ENCODE results near the gene PAMR1.

Gene PAMR1

DNA sequence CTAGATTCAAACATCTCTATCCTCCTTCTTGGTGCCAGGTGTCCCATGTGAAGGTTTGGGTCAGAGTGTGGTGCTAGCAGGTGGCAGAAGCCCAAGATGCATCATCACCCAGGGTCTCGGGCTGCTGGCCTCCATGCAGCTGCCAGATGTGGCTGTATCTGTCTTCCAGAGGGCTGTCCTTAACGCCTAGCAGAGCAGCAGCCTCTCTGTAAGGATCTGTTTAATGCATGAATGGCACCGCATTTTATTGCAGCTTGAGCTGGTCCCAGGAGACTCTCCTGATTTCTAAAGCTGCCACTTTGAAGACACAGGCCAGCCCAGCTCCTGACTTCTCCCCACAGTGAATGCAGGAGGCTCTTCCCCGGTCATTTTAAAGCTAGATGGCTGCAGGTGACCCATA, 132.3 kb downstream of the PAMR1 start:
- DNase-seq: no peak

DNA sequence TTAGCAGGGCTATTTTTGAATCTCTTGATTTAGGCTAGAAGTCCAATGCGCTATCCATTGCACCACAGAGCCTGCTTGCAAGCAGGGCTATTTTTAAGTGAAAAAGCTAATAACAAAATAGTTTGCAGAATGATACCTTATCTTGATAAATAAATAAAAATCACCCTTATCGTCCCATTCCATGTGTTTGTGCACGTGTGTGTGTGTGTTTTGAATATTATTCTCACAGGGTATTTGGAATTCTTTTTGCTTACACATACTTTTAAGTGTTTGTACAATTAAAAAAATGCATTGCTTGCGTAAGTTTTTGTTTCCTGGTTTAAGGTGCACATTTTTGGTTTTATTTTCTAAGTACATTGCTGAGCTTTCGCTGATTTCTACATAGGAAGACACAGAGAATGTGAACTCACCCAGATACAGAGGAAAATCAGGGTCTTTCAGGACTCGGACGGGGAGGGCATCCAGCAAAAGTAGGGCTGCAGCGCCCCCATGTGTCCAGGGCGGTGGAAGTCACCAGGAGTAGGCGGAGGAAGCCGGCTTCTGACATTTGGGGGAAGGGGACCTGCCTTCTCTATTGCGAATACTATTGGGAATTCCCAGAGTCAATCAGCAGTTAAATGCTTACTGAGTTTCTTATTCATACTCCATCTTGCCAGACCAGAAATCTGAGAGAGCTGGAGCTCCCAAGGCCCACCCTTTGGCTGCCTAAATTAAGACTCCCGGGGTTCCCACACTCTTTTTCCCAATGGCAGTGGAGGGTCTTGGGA, 133.3 kb downstream of the PAMR1 start:
- DNase-seq: peak; percentile 94

DNA sequence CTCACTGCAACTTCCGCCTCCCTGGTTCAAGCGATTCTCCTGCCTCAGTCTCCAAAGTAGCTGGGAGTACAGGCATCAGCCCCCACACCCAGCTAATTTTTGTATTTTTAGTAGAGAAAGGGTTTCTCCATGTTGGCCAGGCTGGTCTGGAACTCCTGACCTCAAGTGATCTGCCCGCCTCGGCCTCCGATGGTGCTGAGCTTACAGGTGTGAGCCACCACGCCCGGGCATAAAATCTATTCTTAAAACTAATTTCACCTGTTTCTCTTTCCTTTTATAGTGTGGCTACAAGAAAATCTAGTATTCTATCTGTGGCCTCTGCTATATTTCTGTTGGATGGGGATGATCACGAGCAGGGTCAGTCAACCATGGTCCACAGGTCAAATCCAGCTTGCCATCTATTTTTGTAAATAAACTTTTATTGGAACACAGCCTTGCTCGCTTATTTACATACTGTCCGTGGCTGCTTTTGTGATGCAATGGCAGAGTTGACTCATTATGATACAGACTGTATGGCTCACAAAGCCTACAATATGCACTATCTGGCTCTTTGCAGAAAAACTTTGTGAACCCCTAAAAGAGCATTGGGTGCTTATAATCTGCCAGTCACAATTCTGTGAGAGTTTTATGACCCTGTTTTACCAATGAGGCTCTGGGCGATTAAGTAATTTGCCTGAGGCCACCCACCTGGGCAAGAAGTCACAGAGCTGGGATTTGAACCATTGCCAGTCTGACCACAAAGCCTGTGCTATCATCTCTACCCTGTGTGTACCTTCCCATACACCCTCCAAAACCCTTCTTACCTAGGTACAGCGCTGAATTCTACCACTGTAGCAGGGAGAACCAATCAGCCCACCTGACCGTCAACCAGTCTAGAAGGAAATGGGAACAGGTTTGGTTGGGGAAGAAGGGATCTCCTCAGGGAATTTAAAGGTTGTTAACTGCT, 134.4 kb downstream of the PAMR1 start:
- DNase-seq: peak; percentile 95

- DNase-seq: peak; percentile 70
Measured at GRCh38 chr11:35389897-35390465, 135.4 kb downstream of the PAMR1 start.

- no peak for DNase-seq
Measured at GRCh38 chr11:35389112-35389511, 136.3 kb downstream of the PAMR1 start.

- peak; percentile 52 for DNase-seq
Measured at GRCh38 chr11:35388061-35388460, 137.4 kb downstream of the PAMR1 start.

GRCh38 chr11:35387111-35387982, 138.1 kb downstream of the PAMR1 start:
- DNase-seq: no peak

DNA sequence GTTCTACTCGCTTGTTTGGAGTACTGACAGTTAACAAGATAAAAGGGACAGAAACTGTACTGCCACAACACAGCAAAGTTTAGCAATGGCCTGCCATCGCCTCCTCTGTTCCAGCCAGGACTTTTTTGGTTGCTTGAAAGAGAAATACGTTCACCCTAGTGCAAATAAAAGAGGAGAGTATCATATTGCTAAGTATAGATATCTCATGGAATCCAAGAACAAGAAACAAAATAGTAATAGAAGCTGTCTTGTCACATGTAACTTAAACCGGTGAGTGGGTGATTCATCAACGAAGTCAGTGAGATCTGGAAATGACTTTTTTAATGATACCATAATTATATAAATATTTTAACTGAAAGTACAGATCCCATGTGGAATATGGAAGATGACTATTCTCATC, 141.5 kb downstream of the PAMR1 start:
- DNase-seq: no peak
